Mucosa of stomach (tissue), 1 donor: ENCODE measurements around the gene PRR30.

Source experiments
- H3K27me3 ChIP-seq: one replicate; pipeline ENCODE4 v1.7.0; 2013; ENCODE audit warnings: mild to moderate bottlenecking, low read length; ENCODE audit not compliant: control insufficient read depth, insufficient read depth
- H3K36me3 ChIP-seq: one replicate; pipeline ENCODE4 v1.7.0; 2013; ENCODE audit warnings: low read length; ENCODE audit not compliant: control insufficient read depth, insufficient read depth
- H3K4me1 ChIP-seq: one replicate; pipeline ENCODE4 v1.7.0; 2013; ENCODE audit warnings: mild to moderate bottlenecking, low read length; ENCODE audit not compliant: control insufficient read depth, insufficient read depth
- H3K4me3 ChIP-seq: one replicate; pipeline ENCODE4 v1.7.0; 2013; ENCODE audit warnings: low read length
- H3K9ac ChIP-seq: one replicate; pipeline ENCODE4 v1.7.0; 2013; ENCODE audit warnings: mild to moderate bottlenecking, low read length, moderate library complexity
- H3K9me3 ChIP-seq: one replicate; pipeline ENCODE4 v1.7.0; 2013; ENCODE audit warnings: mild to moderate bottlenecking, low read length, moderate library complexity; ENCODE audit not compliant: control insufficient read depth
- donor health status: Pancreatic carcinoma.

Gene PRR30

DNA sequence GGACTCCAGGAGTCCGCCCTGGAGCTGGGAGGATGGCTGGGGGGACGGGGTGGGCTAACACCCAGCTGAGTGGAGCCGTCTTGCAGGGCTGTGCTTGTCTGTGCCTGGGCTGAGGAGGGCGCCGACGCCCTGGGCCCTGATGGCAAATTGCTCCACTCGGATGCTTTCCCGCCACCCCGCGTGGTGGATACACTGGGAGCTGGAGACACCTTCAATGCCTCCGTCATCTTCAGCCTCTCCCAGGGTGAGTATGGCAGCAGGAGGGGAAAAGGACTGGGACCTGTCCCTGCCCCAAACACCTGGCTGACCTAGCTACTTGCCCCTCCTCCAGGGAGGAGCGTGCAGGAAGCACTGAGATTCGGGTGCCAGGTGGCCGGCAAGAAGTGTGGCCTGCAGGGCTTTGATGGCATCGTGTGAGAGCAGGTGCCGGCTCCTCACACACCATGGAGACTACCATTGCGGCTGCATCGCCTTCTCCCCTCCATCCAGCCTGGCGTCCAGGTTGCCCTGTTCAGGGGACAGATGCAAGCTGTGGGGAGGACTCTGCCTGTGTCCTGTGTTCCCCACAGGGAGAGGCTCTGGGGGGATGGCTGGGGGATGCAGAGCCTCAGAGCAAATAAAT, 39.8 kb downstream of the PRR30 start:
- Histone ChIP-seq H3K36me3 (no peaks in the 10 kb centered on the region), H3K27me3 (no peaks in the 10 kb centered on the region), H3K9me3 (no peaks in the 10 kb centered on the region), H3K4me1 (peaks cover 13% of the 10 kb centered on the region), H3K4me3 (no peak overlapping the region), H3K9ac (no peak overlapping the region)

DNA sequence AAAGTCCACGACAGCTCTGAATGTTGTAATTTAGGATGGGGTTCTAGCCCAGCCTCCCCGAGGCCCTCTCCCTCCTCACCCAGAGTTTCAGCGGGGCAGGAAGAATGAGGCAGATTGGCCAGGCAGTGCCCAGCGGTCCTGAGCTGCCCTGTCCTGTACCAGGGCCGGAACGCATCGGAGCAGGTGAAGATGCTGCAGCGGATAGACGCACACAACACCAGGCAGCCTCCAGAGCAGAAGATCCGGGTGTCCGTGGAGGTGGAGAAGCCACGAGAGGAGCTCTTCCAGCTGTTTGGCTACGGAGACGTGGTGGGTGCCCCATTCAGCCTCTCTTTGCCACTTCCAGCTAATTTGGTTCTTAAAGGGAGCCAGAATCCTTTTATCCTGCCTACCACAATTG, 41.9 kb downstream of the PRR30 start:
- Histone ChIP-seq H3K9ac (no peak overlapping the region), H3K27me3 (no peaks in the 10 kb centered on the region), H3K4me1 (peaks cover 28% of the 10 kb centered on the region), H3K36me3 (no peaks in the 10 kb centered on the region), H3K9me3 (no peaks in the 10 kb centered on the region), H3K4me3 (no peak overlapping the region)

- H3K9me3 ChIP-seq: no peaks in the 10 kb centered on the region
- H3K4me3 ChIP-seq: no peak overlapping the region
- no peaks in the 10 kb centered on the region for H3K36me3 ChIP-seq
- peaks cover 28% of the 10 kb centered on the region for H3K4me1 ChIP-seq
- H3K9ac ChIP-seq: no peak overlapping the region
- H3K27me3 ChIP-seq: no peaks in the 10 kb centered on the region
These were observed 42.4 kb downstream of the PRR30 start for GRCh38 chr2:27096748-27097297.

DNA sequence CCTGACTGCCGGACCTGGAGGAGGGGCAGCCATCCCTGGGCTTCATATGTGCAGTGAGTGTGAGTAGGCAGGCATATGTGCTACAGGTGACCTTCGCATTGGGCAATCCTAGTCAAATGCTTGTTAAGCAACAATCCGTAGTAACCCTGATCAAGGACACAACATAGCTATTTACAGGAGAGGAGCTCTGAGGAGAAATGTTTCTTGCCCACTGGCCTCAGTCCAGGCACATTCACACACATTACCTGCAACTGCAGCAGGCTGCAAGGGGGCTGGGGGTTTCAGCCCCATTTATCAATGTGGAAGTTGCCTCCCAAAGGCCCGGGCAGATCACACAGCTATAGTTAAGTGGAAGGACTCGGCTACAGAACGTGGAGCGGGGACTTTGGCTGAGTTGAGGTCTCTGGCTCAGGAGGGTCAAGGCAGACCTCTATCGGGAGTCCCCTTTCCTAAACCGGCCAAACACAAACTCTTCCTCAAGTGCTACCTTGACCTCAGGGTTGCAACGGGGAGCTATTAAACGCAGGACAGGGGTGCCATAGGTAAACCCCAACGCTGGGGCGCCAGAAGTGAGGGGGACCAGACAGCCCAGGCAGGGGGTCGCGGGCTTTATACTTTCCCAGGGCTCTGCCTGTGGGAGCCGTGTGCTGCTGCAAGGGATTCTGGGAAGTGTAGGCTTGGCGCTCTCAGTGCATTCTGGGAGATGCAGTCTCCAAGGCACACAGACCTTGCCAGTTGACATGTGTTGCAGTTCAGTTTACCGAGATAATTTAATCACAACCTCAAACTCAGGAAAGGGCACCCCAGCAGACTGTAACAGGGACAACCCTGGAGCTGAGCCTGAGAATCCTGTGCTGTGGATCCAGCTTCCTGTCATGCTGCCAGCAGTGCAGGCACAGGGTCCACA, 43.2 kb downstream of the PRR30 start:
- peaks cover 28% of the 10 kb centered on the region for H3K4me1 ChIP-seq
- no peak overlapping the region for H3K9ac ChIP-seq
- no peaks in the 10 kb centered on the region for H3K9me3 ChIP-seq
- no peaks in the 10 kb centered on the region for H3K27me3 ChIP-seq
- no peak overlapping the region for H3K4me3 ChIP-seq
- no peaks in the 10 kb centered on the region for H3K36me3 ChIP-seq

- no peak overlapping the region for H3K9ac ChIP-seq
- H3K9me3 ChIP-seq: no peaks in the 10 kb centered on the region
- no peaks in the 10 kb centered on the region for H3K36me3 ChIP-seq
- peaks cover 28% of the 10 kb centered on the region for H3K4me1 ChIP-seq
- no peaks in the 10 kb centered on the region for H3K27me3 ChIP-seq
- no peak overlapping the region for H3K4me3 ChIP-seq
These were observed 43.8 kb downstream of the PRR30 start for GRCh38 chr2:27095427-27095744.

DNA sequence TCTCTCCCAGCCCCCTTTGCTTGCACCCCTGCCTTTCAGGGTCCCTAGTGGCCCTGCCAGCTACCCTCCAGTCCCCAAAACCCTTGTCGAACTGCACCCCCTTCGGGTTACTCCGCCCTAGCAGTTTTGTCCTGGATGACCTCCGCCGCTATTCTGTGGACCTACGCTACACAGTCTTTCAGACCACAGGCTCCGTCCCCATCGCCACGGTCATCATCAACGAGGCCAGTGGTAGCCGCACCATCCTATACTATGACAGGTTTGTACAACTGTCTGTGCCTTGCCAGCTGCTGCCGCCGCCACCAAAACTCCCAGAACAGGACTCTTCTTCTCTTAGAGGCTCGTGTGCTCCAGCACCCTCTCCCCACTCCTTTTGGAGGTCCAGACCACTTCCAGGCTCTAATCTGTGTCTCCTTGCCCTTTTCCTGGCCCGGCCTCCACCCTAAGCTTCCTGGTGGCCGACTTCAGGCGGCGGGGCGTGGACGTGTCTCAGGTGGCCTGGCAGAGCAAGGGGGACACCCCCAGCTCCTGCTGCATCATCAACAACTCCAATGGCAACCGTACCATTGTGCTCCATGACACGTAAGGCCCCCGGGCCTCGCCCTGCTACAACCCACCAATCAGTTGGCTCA, 44.7 kb downstream of the PRR30 start:
- no peak overlapping the region for H3K9ac ChIP-seq
- peaks cover 28% of the 10 kb centered on the region for H3K4me1 ChIP-seq
- H3K36me3 ChIP-seq: no peaks in the 10 kb centered on the region
- H3K4me3 ChIP-seq: no peak overlapping the region
- H3K27me3 ChIP-seq: no peaks in the 10 kb centered on the region
- H3K9me3 ChIP-seq: no peaks in the 10 kb centered on the region

GRCh38 chr2:27093430-27094352, 45.5 kb downstream of the PRR30 start:
- Histone ChIP-seq H3K9me3 (no peaks in the 10 kb centered on the region), H3K4me3 (no peak overlapping the region), H3K27me3 (no peaks in the 10 kb centered on the region), H3K4me1 (peaks cover 28% of the 10 kb centered on the region), H3K9ac (peak overlapping the region; percentile 2), H3K36me3 (no peaks in the 10 kb centered on the region)

DNA sequence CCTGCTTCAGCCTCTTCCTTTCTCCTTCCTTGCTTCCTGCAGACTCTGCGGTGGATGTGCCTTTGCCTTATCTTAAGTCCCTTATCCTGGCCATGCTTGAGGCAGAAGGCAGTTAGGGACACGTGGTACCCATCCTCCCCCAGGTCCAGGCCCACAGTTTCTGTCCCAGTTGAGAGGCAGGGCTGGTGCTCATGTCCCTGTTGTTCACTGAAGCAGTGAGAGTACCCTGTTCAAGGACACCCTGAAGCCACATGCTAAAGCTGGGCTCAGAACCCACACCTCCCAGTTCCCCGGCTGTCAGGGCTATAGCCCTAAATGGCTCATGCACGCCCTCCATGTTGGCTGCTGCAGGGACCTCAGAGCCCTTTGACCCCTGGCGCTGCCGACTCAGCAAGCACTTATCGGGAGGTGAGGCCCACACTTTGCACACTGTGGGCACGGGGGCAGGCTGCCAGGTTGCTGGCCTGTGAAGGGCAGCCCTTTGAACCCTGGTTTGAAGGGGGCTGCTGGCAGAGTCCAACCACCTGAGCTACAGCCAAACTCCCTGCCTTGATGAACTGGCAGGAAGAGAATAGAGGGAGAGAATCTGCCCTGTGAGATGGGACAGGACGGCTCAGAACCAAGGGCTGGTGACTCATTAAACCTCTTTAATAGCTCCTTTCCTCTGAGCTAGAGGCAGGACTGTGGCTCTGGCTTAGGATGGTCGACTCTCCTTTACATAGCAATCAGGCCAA, 46.3 kb downstream of the PRR30 start:
- Histone ChIP-seq H3K4me1 (peaks cover 28% of the 10 kb centered on the region), H3K27me3 (peaks cover under 1% of the 10 kb centered on the region), H3K9me3 (no peaks in the 10 kb centered on the region), H3K9ac (peak overlapping the region; percentile 2), H3K4me3 (no peak overlapping the region), H3K36me3 (no peaks in the 10 kb centered on the region)

GRCh38 chr2:27091746-27092695, 47.2 kb downstream of the PRR30 start:
- peaks cover 6% of the 10 kb centered on the region for H3K27me3 ChIP-seq
- peaks cover 35% of the 10 kb centered on the region for H3K4me1 ChIP-seq
- no peaks in the 10 kb centered on the region for H3K9me3 ChIP-seq
- H3K4me3 ChIP-seq: no peak overlapping the region
- H3K9ac ChIP-seq: no peak overlapping the region
- H3K36me3 ChIP-seq: no peaks in the 10 kb centered on the region

- no peak overlapping the region for H3K4me3 ChIP-seq
- peaks cover 37% of the 10 kb centered on the region for H3K4me1 ChIP-seq
- H3K27me3 ChIP-seq: peaks cover 6% of the 10 kb centered on the region
- H3K36me3 ChIP-seq: no peaks in the 10 kb centered on the region
- no peak overlapping the region for H3K9ac ChIP-seq
- no peaks in the 10 kb centered on the region for H3K9me3 ChIP-seq
These were observed 49.9 kb downstream of the PRR30 start for GRCh38 chr2:27089111-27089954.
